Measurements from ENCODE around the gene RALGPS1.

RALGPS1 gene

GRCh38 chr9:127216888-127217217 lies 302.3 kb downstream of the RALGPS1 start:
- no peaks in the 10 kb centered on the region for H3K36me3 ChIP-seq (replicated peaks; ENCODE audit: insufficient read depth, low read length)
- no peak overlapping the region for H3K4me2 ChIP-seq (ENCODE audit: low read depth, low read length)
- no peaks in the 10 kb centered on the region for H3K27me3 ChIP-seq (replicated peaks; ENCODE audit: insufficient read depth, low read length)

DNA sequence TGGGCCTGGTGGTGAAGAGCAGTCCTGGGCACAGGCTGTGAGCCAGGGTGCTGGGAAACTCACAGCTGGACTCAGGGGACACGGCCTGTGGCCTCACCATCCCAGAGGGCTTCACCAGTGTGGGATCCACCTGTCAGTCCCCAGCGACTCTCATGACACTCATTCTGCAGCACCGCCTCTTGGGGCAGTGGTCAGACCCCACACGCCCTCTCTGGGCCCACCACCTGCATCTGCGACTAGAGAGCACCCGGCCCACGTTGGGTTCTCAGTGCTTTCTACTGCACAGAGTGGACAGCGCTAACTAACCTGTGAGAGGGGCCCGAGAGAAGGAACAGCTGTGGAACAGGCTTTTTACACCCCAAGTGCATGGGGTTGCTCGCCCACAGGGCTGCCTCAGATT lies 304.2 kb downstream of the RALGPS1 start:
- no peaks in the 10 kb centered on the region for H3K9me3 ChIP-seq (replicated peaks; ENCODE audit: insufficient read depth, low read length)
- no peaks in the 10 kb centered on the region for H4K20me1 ChIP-seq (ENCODE audit: insufficient read depth, low read length)
- H3K36me3 ChIP-seq (replicated peaks; ENCODE audit: insufficient read depth, low read length) = no peaks in the 10 kb centered on the region
- TF ChIP-seq CTCF (IDR thresholded peaks at IDR 0.05; ENCODE audit: low read length) = no peak
- no peak for TF ChIP-seq EZH2phosphoT487 (IDR thresholded peaks at IDR 0.05; ENCODE audit: low read length)
- TF ChIP-seq EZH2 (optimal IDR thresholded peaks at IDR 0.05; ENCODE audit: low read depth, low read length) = no peak
- DNase-seq = no peak
- H3K4me1 ChIP-seq (ENCODE audit: low read length) = peaks cover 16% of the 10 kb centered on the region
- no peak overlapping the region for H3K4me3 ChIP-seq (ENCODE audit: low read length)
- H3F3A ChIP-seq (ENCODE audit: insufficient read depth, low read length) = no peaks in the 10 kb centered on the region; the same call in 1 of the 2 replicates
- no peak overlapping the region for H3K9ac ChIP-seq (ENCODE audit: low read length)
- no peaks in the 10 kb centered on the region for H3K27me3 ChIP-seq (replicated peaks; ENCODE audit: insufficient read depth, low read length)
- no peaks in the 10 kb centered on the region for H3K79me2 ChIP-seq (ENCODE audit: low read length)
- H3K4me2 ChIP-seq (ENCODE audit: low read depth, low read length) = no peak overlapping the region
- no peak overlapping the region for H3K27ac ChIP-seq (ENCODE audit: low read length)
- no peak overlapping the region for H2AFZ ChIP-seq (ENCODE audit: low read length)
- no peaks in the 10 kb centered on the region for H3K9me2 ChIP-seq (replicated peaks; ENCODE audit: insufficient read depth, low read length)

More at GRCh38 chr9:127216888-127217217, 302.3 kb downstream of the RALGPS1 start:
- no peak for DNase-seq
- no peak overlapping the region for H3K4me3 ChIP-seq (ENCODE audit: low read length)
- no peak overlapping the region for H2AFZ ChIP-seq (ENCODE audit: low read length)
- H3K4me1 ChIP-seq (ENCODE audit: low read length) = peaks cover 10% of the 10 kb centered on the region
- H3K9me2 ChIP-seq (replicated peaks; ENCODE audit: insufficient read depth, low read length) = no peaks in the 10 kb centered on the region
- H3K27ac ChIP-seq (ENCODE audit: low read length) = no peak overlapping the region
- H3F3A ChIP-seq (ENCODE audit: insufficient read depth, low read length) = no peaks in the 10 kb centered on the region; the same call in 1 of the 2 replicates
- no peak for TF ChIP-seq CTCF (IDR thresholded peaks at IDR 0.05; ENCODE audit: low read length)
- no peak for TF ChIP-seq EZH2phosphoT487 (IDR thresholded peaks at IDR 0.05; ENCODE audit: low read length)
- no peaks in the 10 kb centered on the region for H3K79me2 ChIP-seq (ENCODE audit: low read length)
- H3K9me3 ChIP-seq (replicated peaks; ENCODE audit: insufficient read depth, low read length) = no peaks in the 10 kb centered on the region
- H3K9ac ChIP-seq (ENCODE audit: low read length) = no peak overlapping the region
- H4K20me1 ChIP-seq (ENCODE audit: insufficient read depth, low read length) = no peaks in the 10 kb centered on the region

DNA sequence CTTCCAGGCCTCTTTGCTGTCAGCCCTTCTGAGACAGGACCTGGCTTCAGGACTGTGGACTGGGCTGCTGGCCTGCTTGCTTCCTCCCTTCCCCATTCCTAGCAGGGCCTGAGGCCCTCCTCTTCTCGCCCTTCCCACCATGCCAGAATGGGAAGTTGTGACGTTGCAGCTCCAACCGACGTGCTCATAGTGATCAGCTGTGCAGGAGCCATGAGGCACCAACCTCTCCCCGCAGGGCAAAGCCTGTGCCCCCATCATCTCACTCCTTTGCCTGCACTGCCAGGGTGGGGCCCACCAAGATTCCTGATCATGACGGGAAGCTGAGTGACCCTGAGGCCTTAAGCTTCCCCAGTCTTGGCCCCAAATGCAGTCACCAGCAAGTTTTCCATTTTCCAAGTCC lies 304.9 kb downstream of the RALGPS1 start:
- Histone ChIP-seq H2AFZ (ENCODE audit: low read length) (no peak overlapping the region), H4K20me1 (ENCODE audit: insufficient read depth, low read length) (no peaks in the 10 kb centered on the region), H3K9ac (ENCODE audit: low read length) (no peak overlapping the region), H3K9me3 (replicated peaks; ENCODE audit: insufficient read depth, low read length) (no peaks in the 10 kb centered on the region), H3K79me2 (ENCODE audit: low read length) (no peaks in the 10 kb centered on the region), H3F3A (ENCODE audit: insufficient read depth, low read length) (no peaks in the 10 kb centered on the region; the same call in 1 of the 2 replicates), H3K27me3 (replicated peaks; ENCODE audit: insufficient read depth, low read length) (no peaks in the 10 kb centered on the region), H3K4me3 (ENCODE audit: low read length) (no peak overlapping the region), H3K36me3 (replicated peaks; ENCODE audit: insufficient read depth, low read length) (no peaks in the 10 kb centered on the region), H3K27ac (ENCODE audit: low read length) (no peak overlapping the region), H3K4me2 (ENCODE audit: low read depth, low read length) (no peak overlapping the region), H3K4me1 (ENCODE audit: low read length) (peaks cover 16% of the 10 kb centered on the region), H3K9me2 (replicated peaks; ENCODE audit: insufficient read depth, low read length) (no peaks in the 10 kb centered on the region)
- no peak for DNase-seq
- TF ChIP-seq EZH2 (optimal IDR thresholded peaks at IDR 0.05; ENCODE audit: low read depth, low read length) = no peak
- no peak for TF ChIP-seq CTCF (IDR thresholded peaks at IDR 0.05; ENCODE audit: low read length)
- no peak for TF ChIP-seq EZH2phosphoT487 (IDR thresholded peaks at IDR 0.05; ENCODE audit: low read length)
